GM12875 (cell line): Measurements from ENCODE around the gene HJURP.
A peak's percentile ranks its signal among the peaks of the same experiment; 100 is the strongest.

Experiments used
- H3K4me3 ChIP-seq: one replicate; pipeline ENCODE4 v1.5.1; 2011; ENCODE audit warnings: low read depth, low read length, control low read depth
- TF ChIP-seq, protein P1 (sequence below): IDR thresholded peaks from 2 replicates; pipeline ENCODE4 v1.5.1; 2011; ENCODE audit warnings: low read depth, mild to moderate bottlenecking, control low read depth, inconsistent platforms, low read length, moderate library complexity, borderline replicate concordance; ENCODE audit not compliant: insufficient read depth

The HJURP gene

DNA sequence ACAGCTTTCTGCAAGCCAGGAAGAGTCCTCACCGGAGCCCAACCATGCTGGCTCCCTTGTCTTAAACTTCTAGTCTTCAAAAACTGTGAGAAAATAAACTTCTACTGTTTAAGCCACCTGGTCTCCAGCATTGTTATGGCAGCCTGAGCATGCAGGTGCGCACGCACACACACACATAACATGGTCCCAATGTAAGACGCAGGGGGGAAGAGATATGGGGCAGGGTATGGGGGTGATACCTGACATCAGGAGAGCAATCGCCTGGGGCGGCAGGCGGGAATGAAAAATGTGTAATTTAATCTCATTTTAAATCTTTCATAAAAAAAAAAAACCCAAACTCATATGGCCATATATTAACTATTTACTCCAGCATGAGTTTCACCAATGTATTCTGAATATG is 18.0 kb downstream of the HJURP start:
- H3K4me3 ChIP-seq: no peak overlapping the region
- TF ChIP-seq, protein P1, sequence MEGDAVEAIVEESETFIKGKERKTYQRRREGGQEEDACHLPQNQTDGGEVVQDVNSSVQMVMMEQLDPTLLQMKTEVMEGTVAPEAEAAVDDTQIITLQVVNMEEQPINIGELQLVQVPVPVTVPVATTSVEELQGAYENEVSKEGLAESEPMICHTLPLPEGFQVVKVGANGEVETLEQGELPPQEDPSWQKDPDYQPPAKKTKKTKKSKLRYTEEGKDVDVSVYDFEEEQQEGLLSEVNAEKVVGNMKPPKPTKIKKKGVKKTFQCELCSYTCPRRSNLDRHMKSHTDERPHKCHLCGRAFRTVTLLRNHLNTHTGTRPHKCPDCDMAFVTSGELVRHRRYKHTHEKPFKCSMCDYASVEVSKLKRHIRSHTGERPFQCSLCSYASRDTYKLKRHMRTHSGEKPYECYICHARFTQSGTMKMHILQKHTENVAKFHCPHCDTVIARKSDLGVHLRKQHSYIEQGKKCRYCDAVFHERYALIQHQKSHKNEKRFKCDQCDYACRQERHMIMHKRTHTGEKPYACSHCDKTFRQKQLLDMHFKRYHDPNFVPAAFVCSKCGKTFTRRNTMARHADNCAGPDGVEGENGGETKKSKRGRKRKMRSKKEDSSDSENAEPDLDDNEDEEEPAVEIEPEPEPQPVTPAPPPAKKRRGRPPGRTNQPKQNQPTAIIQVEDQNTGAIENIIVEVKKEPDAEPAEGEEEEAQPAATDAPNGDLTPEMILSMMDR: no peak

DNA sequence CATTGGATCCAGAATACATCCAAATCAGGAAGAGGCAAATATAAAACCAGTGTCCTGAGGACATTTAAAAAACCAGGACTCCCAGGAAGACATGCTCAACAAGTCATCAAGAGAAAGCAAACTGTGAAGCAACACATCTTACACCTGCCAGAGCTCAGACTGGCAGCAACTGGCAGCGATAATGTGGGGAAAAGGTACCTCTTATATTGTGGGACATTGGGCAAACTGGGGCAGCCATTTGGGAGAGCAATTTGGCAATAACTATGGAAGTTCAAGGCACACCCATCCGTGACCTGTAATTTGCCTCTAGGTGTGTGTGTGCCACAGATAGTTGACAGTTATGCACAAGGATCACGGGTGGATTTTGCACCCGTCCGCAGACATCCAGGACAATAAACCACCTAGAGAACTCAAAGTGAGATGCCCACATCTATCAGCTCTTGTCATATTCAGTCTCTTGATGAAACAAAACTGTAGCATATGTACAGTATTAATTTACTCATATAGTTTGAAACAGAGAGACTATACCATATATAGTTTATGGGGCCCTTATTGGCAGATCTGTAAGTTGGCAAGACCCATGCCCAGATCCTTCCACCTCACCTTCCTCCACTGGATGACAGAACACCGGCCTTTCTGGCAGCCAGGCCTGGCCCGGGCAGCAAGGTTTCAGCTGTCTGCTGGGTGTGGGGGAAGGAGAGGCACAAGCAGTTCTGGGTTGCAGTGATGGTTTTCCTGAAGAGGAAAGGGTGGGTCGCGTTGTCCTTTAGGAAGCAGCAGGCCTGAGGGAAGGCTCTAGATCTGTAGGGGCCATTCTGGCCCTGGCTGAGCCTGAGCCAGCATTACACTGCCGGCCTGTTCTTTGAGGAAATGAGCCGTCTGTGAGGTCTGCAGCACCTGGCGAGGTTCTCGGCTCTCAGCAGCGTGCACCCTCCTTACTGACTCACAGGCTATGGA is 18.8 kb downstream of the HJURP start:
- no peak overlapping the region for H3K4me3 ChIP-seq
- TF ChIP-seq, protein P1: no peak

DNA sequence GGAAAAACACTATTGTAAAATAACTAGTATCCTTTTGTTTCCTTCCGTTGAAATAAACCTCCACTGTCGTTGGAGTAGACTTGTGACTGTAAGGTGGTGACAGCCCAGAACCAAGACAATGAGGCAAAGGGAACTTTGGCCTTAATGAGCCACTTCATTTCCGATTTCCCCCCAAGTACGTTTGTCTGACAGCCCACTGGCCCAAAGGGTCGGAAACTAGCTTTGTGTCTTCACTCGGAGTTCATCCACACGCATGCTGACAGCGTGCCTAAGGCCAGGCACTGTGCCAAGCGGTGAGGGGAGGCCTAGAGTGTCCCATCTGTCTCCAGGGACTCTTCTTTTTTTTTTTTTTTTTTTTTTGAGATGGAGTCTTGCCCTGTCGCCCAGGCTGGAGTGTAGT is 21.0 kb downstream of the HJURP start:
- no peak overlapping the region for H3K4me3 ChIP-seq
- TF ChIP-seq, protein P1: no peak

DNA sequence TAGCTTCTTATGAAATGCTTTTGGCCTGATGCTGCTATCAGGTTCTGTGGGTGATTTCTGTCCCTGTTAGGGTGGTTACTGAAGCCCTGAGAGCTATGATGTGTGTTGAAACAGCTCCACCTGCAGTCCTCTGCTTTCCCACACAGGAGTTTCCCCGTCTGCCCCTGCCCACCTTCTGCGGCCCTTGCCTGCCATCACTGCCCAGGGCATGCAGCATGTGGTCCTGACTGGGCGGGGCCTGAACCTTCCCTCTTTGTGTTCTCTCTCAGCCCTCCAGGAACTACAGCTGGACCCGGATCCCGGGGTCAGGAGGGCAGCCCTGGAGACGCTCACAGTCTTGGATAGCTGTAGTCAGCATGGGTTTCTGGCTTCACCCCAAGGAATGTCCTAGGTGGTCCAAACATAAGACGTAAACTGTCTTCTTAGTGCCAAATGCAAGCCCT is 21.4 kb downstream of the HJURP start:
- no peak overlapping the region for H3K4me3 ChIP-seq
- TF ChIP-seq, protein P1: peak; percentile 10; the same call in 1 of the 2 replicates

DNA sequence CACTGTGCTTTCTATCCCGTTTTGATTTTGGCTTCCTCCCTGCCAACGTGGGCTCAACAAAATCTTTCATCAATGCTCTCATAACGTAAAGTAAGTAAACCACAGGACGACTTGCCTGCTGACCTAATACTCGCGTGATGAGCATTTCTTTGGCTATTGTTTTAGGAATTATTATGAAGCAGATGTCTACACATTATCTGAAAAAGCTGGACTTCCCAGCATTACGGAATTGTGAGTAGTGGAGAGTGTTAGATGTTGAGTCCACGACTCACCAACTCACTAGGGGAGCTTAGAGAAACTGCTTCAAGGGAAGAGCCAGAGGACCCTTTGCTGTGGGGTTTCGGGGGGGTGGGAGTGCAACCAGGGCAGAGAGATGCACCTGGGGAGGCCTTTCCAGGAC is 21.9 kb downstream of the HJURP start:
- no peak overlapping the region for H3K4me3 ChIP-seq
- TF ChIP-seq, protein P1: no peak

DNA sequence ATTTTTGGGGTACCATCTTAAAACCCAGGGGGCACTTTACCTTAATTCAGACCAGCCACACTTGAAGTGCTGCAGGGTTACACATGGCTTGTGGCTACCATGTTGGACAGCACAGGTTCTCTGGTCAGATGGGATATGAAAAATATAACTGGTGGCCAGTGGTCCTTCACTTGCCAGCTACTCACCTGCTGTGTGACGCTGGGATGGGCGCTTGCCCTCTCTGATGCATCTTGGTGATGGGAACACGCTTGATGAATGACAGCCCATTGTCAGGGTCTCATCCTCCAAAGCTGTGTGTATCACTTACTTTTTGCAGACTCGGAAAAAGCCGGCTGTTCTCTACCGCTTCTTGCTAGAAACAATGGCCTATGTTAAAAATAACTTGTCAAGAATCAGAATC is 22.5 kb downstream of the HJURP start:
- no peak overlapping the region for H3K4me3 ChIP-seq
- TF ChIP-seq, protein P1: no peak
